ENCODE results near the gene BMX.

Gene BMX

GRCh38 chrX:15576019-15576418 lies 75.4 kb downstream of the BMX start:
- no peak for DNase-seq

DNA sequence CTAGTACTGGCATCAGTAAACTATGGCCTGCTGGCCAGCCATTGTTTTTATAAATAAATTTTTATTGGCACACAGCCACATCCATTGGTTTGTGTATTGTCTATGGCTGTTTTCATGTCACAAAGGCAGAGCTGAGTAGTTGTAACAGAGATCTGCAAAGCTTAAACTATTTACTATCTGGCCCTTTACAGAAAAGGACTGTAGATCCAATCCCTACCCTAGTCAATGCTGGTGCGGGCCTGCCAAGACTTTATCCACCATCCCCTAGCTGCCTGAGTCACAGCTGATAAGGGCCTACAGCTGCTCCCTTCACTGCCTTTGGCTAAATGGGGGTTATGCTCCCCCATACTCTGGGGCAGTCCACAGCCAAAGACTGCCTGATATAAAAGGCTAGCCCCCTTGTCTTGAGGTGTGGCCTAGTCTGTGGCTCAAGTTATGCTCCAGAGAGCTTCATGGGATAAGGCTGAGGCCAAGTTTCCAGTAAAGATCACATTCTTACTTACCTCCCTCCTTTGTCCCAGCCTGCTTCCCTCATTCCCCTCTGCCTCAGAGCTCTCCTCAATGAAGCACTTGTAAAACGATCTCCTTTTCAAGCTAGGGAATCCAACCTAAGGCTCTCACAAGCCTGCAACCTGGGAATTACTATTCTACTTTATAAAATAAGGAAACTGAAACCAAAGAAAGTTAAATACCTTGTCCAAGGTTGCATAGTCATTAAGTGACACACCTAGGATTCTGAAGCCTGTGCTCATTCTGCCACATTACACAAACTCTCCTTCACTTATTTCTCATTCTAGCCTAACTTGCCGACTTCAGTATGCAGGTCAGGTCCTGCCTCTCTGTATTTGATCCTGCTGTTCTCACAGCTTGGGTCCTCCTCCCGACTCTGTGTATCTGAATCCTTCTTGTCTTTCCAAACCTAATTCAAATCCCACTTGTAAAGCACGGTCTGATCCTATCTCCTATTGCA lies 79.5 kb downstream of the BMX start:
- no peak for DNase-seq

GRCh38 chrX:15594371-15594770 lies 93.8 kb downstream of the BMX start:
- peak in 2 of 4 experiments; percentile 4 to 5 for DNase-seq

DNA sequence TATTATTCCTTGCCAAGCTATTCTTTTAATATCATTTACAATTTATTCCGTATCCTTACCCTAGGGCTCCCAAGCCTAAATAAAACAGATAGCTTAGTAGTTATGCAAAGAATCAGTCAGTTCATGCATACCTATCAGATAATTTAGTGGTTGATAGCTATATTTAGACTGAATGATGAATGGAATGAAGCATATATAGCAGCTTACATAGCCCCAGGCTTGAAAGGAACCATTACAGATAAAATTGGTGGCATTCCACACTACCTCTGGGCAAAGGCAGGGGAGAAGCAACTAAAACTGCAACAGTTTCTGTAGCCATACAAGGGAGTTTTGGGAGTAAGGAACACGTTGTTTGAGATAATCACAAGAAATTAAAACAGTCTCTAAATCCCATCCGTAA lies 97.4 kb downstream of the BMX start:
- no peak for DNase-seq

DNA sequence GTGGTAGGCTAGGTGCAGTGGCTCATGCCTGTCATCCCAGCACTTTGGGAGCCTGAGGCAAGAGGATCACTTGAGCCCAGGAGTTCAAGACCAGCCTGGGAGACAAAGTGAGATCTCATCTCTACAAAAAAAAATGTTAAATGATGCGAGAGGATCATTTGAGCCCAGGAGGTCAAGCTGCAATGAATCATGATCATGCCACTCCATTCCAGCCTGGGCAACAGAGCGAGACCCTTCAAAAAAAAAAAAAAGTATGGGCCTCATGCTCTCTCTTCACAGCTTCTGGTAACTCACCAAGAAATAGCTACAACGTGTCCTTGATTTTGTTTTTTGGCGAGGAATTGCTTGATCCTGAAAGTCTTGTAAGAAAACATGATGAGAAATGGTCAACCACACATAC lies 98.9 kb downstream of the BMX start:
- no peak for DNase-seq

GRCh38 chrX:15600049-15600448 lies 99.4 kb downstream of the BMX start:
- DNase-seq, result no peak

DNA sequence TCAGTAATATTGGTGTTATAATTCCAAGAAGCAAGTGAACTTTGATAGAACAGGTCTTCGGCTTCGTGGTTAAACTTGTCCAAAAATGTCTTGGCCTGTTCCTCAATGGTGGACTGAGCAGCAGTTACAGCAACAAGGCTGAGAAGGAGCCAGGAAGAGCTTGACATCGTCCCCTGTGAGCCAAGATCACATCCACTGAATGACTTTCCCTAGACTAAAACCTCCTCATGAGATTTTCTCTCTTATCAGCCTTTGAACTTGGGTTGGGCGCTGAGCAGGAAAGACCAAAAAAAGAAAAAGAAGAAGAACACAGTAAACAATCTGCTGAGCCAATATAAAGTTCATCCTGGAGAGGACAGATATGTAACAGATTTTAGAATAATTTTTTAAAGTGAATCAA lies 100.1 kb downstream of the BMX start, which contains the start of gene ACE2:
Gene ACE2, minus strand, starts transcription at position 216 of the 400 bp plus-strand sequence. Its CDS starts 49 bp downstream, at position 167.
- DNase-seq, result no peak

DNA sequence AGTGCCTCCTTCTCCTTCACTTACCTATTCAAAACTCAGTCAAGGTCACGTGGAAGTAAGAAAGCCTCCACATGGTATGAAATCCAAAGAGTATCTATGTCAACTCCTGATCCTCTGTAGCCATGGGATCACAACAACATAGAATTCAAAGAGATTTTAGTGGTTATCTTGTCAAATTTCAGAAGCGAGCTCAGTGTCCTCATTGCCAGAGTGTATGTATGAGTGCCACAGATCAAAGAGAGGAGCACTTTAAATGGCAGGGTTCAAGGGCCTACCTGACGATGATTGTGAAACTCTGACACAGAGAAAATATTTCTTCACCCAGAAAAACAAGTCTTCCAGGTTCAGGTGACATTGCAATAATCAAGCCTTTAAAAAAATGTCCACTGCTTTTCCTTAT lies 101.3 kb downstream of the BMX start:
- DNase-seq, result no peak

DNA sequence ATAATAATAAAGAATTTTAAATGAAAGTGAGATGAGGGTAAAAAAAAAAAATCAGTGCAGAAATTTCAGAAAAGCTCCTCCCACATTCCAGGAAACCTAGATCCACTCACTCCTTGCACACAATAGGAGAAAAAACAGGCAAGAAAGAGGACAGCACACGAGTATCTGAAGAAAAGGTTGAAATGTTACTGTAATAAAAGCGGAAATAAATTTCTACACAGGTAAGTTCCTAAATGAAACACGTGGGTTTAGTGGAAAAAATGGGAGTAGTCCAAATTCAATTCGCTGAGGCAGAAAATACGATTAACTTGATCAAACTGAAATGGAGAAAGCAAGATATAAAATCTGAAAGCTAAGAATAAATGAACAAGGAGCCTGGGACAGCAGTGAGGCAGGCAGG lies 102.2 kb downstream of the BMX start:
- no peak for DNase-seq

- no peak for DNase-seq
Measured at GRCh38 chrX:15605226-15605625, 104.6 kb downstream of the BMX start.
